NCI-H460 (cell line): ENCODE measurements around the gene REX1BD. TPM values are rescaled to one million over a fixed set of nuclear protein-coding genes. Genes with fewer than 3 reads are reported as not detected.
"Not testable (repeated sequence)": the region's sequence is repeated elsewhere in the genome, so short reads cannot be mapped to it uniquely, and the experiment has no call there.

Source experiments
- DNase-seq: peaks from one replicate; pipeline ENCODE4 v3.0.0-alpha.2; 2016; ENCODE audit warnings: low read depth; ENCODE audit errors: extremely low read depth
- polyA plus RNA-seq: library from polyadenylated mRNA; depleted of rRNA; stranded (reverse); fragments of >200 nt; gene quantifications from 2 replicates; pipeline ENCODE4 v1.2.3, GENCODE V29; 2014; cell fraction: nucleus; rRNA removed
- total RNA-seq: library from RNA; depleted of rRNA; stranded (reverse); fragments of >200 nt; shearing (Covaris generic); gene quantifications from 2 replicates; pipeline ENCODE4 v1.2.3, GENCODE V29; 2014; rRNA removed

REX1BD gene
- 27.9 and 46.6 TPM in 2 replicates for total RNA-seq
- polyA plus RNA-seq = 249 and 384 TPM in 2 replicates

- DNase-seq = peak; percentile 54
Observed at GRCh38 chr19:18588611-18589379, at the start of gene REX1BD. REX1BD (plus strand) TSS chr19:18588798; CDS start chr19:18588802, 4 bp downstream.

GRCh38 chr19:18539372-18539771 is 49.2 kb upstream of the REX1BD start:
- DNase-seq = no peak

GRCh38 chr19:18540200-18540599 is 48.4 kb upstream of the REX1BD start:
- not testable (repeated sequence) for DNase-seq

- DNase-seq = no peak
Observed at GRCh38 chr19:18541258-18541991, 47.2 kb upstream of the REX1BD start.

GRCh38 chr19:18541992-18542940 is 46.3 kb upstream of the REX1BD start:
- no peak for DNase-seq

- DNase-seq = peak; percentile 71
Observed at GRCh38 chr19:18542941-18543813, 45.4 kb upstream of the REX1BD start, which contains the start of gene FKBP8. FKBP8 (minus strand) TSS chr19:18543573; CDS start chr19:18541970, 1,603 bp downstream.

- peak; percentile 80 for DNase-seq
Observed at GRCh38 chr19:18543814-18544475, 44.7 kb upstream of the REX1BD start.

- no peak for DNase-seq
Observed at GRCh38 chr19:18551631-18552030, 37.0 kb upstream of the REX1BD start.

GRCh38 chr19:18557411-18558201 is 31.0 kb upstream of the REX1BD start, which contains the start of gene KXD1:
KXD1 (plus strand) TSS chr19:18557870; CDS start chr19:18562057, 4,187 bp downstream.
- peak; percentile 94 for DNase-seq

- DNase-seq = no peak
Observed at GRCh38 chr19:18558202-18558555, 30.4 kb upstream of the REX1BD start.

- DNase-seq = no peak
Observed at GRCh38 chr19:18558604-18559003, 30.0 kb upstream of the REX1BD start.

- DNase-seq = no peak
Observed at GRCh38 chr19:18559685-18560084, 28.9 kb upstream of the REX1BD start.

- DNase-seq = no peak
Observed at GRCh38 chr19:18562086-18562485, 26.5 kb upstream of the REX1BD start.

GRCh38 chr19:18566953-18567352 is 21.6 kb upstream of the REX1BD start:
- DNase-seq = no peak

GRCh38 chr19:18568367-18568766 is 20.2 kb upstream of the REX1BD start:
- DNase-seq = no peak

GRCh38 chr19:18571564-18572344 is 16.8 kb upstream of the REX1BD start, which contains the start of gene UBA52:
UBA52 (plus strand) TSS chr19:18571857; CDS start chr19:18573301, 1,444 bp downstream.
- peak; percentile 92 for DNase-seq

GRCh38 chr19:18574691-18575291 is 13.8 kb upstream of the REX1BD start:
- DNase-seq = no peak
